ENCODE results near the gene SERPINB6. TPM values are rescaled to one million over a fixed set of nuclear protein-coding genes. Genes with fewer than 3 reads are reported as not detected.

The SERPINB6 gene
- total RNA-seq, 1 donor from 2014 or later = 14.0 TPM

GRCh38 chr6:2940851-2941250 is 30.5 kb downstream of the SERPINB6 start:
- no peak overlapping the region for H3K4me3 Mint-ChIP-seq (ENCODE audit: unreplicated experiment)
- TF ChIP-seq CTCF (IDR thresholded peaks at IDR 0.05; ENCODE audit: partially characterized antibody, unreplicated experiment) = no peak
- no peak for DNase-seq
- H3K27me3 Mint-ChIP-seq (ENCODE audit: unreplicated experiment) = peaks cover 1% of the 10 kb centered on the region
- peaks cover 2% of the 10 kb centered on the region for H3K4me1 Mint-ChIP-seq (ENCODE audit: low read depth, unreplicated experiment)
- no peak overlapping the region for H3K27ac Mint-ChIP-seq (ENCODE audit: unreplicated experiment)
- H3K9me3 Mint-ChIP-seq (ENCODE audit: unreplicated experiment) = peaks cover 3% of the 10 kb centered on the region
- no peaks in the 10 kb centered on the region for H3K36me3 Mint-ChIP-seq (ENCODE audit: unreplicated experiment)

- no peaks in the 10 kb centered on the region for H3K36me3 Mint-ChIP-seq (ENCODE audit: unreplicated experiment)
- H3K27me3 Mint-ChIP-seq (ENCODE audit: unreplicated experiment) = peaks cover 1% of the 10 kb centered on the region
- H3K4me1 Mint-ChIP-seq (ENCODE audit: low read depth, unreplicated experiment) = peaks cover 2% of the 10 kb centered on the region
- peaks cover 3% of the 10 kb centered on the region for H3K9me3 Mint-ChIP-seq (ENCODE audit: unreplicated experiment)
- H3K4me3 Mint-ChIP-seq (ENCODE audit: unreplicated experiment) = no peak overlapping the region
- H3K27ac Mint-ChIP-seq (ENCODE audit: unreplicated experiment) = no peak overlapping the region
- no peak for TF ChIP-seq CTCF (IDR thresholded peaks at IDR 0.05; ENCODE audit: partially characterized antibody, unreplicated experiment)
- DNase-seq = no peak
These were observed 31.1 kb downstream of the SERPINB6 start for GRCh38 chr6:2940010-2940850.

GRCh38 chr6:2939315-2940009 is 31.9 kb downstream of the SERPINB6 start:
- H3K9me3 Mint-ChIP-seq (ENCODE audit: unreplicated experiment) = peaks cover 3% of the 10 kb centered on the region
- TF ChIP-seq CTCF (IDR thresholded peaks at IDR 0.05; ENCODE audit: partially characterized antibody, unreplicated experiment) = no peak
- no peak overlapping the region for H3K27ac Mint-ChIP-seq (ENCODE audit: unreplicated experiment)
- peaks cover under 1% of the 10 kb centered on the region for H3K4me1 Mint-ChIP-seq (ENCODE audit: low read depth, unreplicated experiment)
- peaks cover under 1% of the 10 kb centered on the region for H3K27me3 Mint-ChIP-seq (ENCODE audit: unreplicated experiment)
- DNase-seq = no peak
- H3K4me3 Mint-ChIP-seq (ENCODE audit: unreplicated experiment) = no peak overlapping the region
- H3K36me3 Mint-ChIP-seq (ENCODE audit: unreplicated experiment) = no peaks in the 10 kb centered on the region

GRCh38 chr6:2938632-2939083 is 32.7 kb downstream of the SERPINB6 start:
- Mint-ChIP-seq H3K27ac (ENCODE audit: unreplicated experiment) (no peak overlapping the region), H3K4me3 (ENCODE audit: unreplicated experiment) (no peak overlapping the region), H3K27me3 (ENCODE audit: unreplicated experiment) (no peaks in the 10 kb centered on the region), H3K36me3 (ENCODE audit: unreplicated experiment) (no peaks in the 10 kb centered on the region), H3K4me1 (ENCODE audit: low read depth, unreplicated experiment) (no peaks in the 10 kb centered on the region), H3K9me3 (ENCODE audit: unreplicated experiment) (peaks cover 3% of the 10 kb centered on the region)
- TF ChIP-seq CTCF (IDR thresholded peaks at IDR 0.05; ENCODE audit: partially characterized antibody, unreplicated experiment) = no peak
- DNase-seq = no peak

Data from glutamatergic neuron (in vitro differentiated cells).